GM12878 (cell line): ENCODE data around the gene CERKL. TPM values are rescaled to one million over a fixed set of nuclear protein-coding genes. Genes with fewer than 3 reads are reported as not detected.

Source experiments
- ATAC-seq: fragments of 200-7000 bp; cut with Tn5 transposase; 3 replicates; pipeline ENCODE4 v1.9.1; 2020; ENCODE audit warnings: mild to moderate bottlenecking, moderate library complexity
- BruUV-seq: library from RNA; stranded (reverse); fragments of 400-500 nt; replicated peaks from 2 replicates; lab custom pipeline; 2021; lab: Mats Ljungman, UMichigan
- CTCF ChIA-PET: fragments of 300-600 bp; sonication (Branson Sonifier 250); formaldehyde crosslinking; extraction: SDS; loops from one replicate; lab custom pipeline; 2021; ENCODE audit warnings: inconsistent platforms; lab: Yijun Ruan, JAX
- POLR2A ChIA-PET: fragments of 350-600 bp; formaldehyde crosslinking; extraction: SDS; loops from one replicate; lab custom pipeline; 2021; ENCODE audit warnings: inconsistent platforms; lab: Charles Lee
- RAD21 ChIA-PET: fragments of 300-600 bp; sonication (Branson Sonifier 250); formaldehyde crosslinking; loops from one replicate; lab custom pipeline; 2023; ENCODE audit warnings: antibody characterized with exemption; ENCODE audit not compliant: unreplicated experiment; lab: Charles Lee
- SMC1A ChIA-PET: fragments of 300-600 bp; sonication (Branson Sonifier 250); formaldehyde crosslinking; loops from one replicate; lab custom pipeline; 2023; ENCODE audit not compliant: unreplicated experiment, uncharacterized antibody; lab: Charles Lee
- DNase-seq: peaks from one replicate; pipeline ENCODE4 v3.0.0-alpha.2; 2011; ENCODE audit warnings: low read depth, low spot score
- FAIRE-seq: peaks from 3 replicates; lab custom pipeline; 2011; peaks lifted over from hg19 to GRCh38; lab: Jason Lieb, UNC
- H2AFZ ChIP-seq: 2 replicates; pipeline ENCODE4 v1.6.0; 2011; ENCODE audit warnings: low read depth, low read length, control low read depth; ENCODE audit not compliant: control insufficient read depth
- H3K27ac ChIP-seq: 2 replicates; pipeline ENCODE4 v1.5.1; 2011; ENCODE audit warnings: control low read depth; ENCODE audit not compliant: control insufficient read depth, insufficient read depth
- H3K27me3 ChIP-seq, 2 experiments: replicated peaks in 1 of 2; 2 replicates each; pipeline versions ENCODE4 v1.6.0 to v1.6.1; 2011; ENCODE audit warnings: low read length in 1 of 2; ENCODE audit not compliant: control insufficient read depth in 2 of 2, insufficient read depth in 2 of 2
- H3K36me3 ChIP-seq, 2 experiments: 2 replicates each; pipeline ENCODE4 v1.5.1; 2011; ENCODE audit warnings: low read length in 1 of 2; ENCODE audit not compliant: control insufficient read depth in 2 of 2, insufficient read depth in 2 of 2
- H3K4me1 ChIP-seq: 2 replicates; pipeline ENCODE4 v1.6.1; 2011; ENCODE audit warnings: mild to moderate bottlenecking, low read length, moderate library complexity, mixed read lengths; ENCODE audit not compliant: control insufficient read depth, insufficient read depth
- H3K4me2 ChIP-seq: 2 replicates; pipeline ENCODE4 v1.6.0; 2011; ENCODE audit warnings: control low read depth; ENCODE audit not compliant: control insufficient read depth, insufficient read depth
- H3K4me3 ChIP-seq: fragments of 200-600 bp; sonication (generic); 2 replicates; pipeline ENCODE4 v1.5.1; 2016
- H3K79me2 ChIP-seq: 2 replicates; pipeline ENCODE4 v1.6.0; 2011; ENCODE audit warnings: low read length; ENCODE audit not compliant: control insufficient read depth, insufficient read depth
- H3K9ac ChIP-seq: 2 replicates; pipeline ENCODE4 v1.8.0; 2011; ENCODE audit warnings: low read length, control low read depth, mixed read lengths; ENCODE audit not compliant: control insufficient read depth, insufficient read depth
- H3K9me3 ChIP-seq: replicated peaks from 3 replicates; pipeline ENCODE4 v1.5.1; 2011; ENCODE audit warnings: mild to moderate bottlenecking, low read length; ENCODE audit not compliant: control insufficient read depth, insufficient read depth
- H4K20me1 ChIP-seq: 2 replicates; pipeline ENCODE4 v1.6.0; 2011; ENCODE audit not compliant: control insufficient read depth, insufficient read depth
- BRCA1 ChIP-seq: IDR thresholded peaks from 2 replicates; pipeline ENCODE4 v1.6.1; 2011; ENCODE audit warnings: low read depth, low read length, improper control_type of control experiment
- CHD1 ChIP-seq: IDR thresholded peaks from 2 replicates; pipeline ENCODE4 v1.6.1; 2012; ENCODE audit warnings: low read depth, low read length, improper control_type of control experiment
- DPF2 ChIP-seq: fragments of 450-650 bp; IDR thresholded peaks from 2 replicates; pipeline ENCODE4 v1.6.1; 2017; ENCODE audit warnings: mild to moderate bottlenecking
- HDAC2 ChIP-seq: fragments of 200-600 bp; sonication (generic); IDR thresholded peaks from 2 replicates; pipeline ENCODE4 v1.6.1; 2017
- NFYB ChIP-seq: IDR thresholded peaks from 2 replicates; pipeline ENCODE4 v1.6.1; 2011; ENCODE audit warnings: low read depth, mild to moderate bottlenecking, low read length, improper control_type of control experiment, moderate library complexity; ENCODE audit not compliant: insufficient read depth
- REST ChIP-seq: IDR thresholded peaks from 2 replicates; pipeline ENCODE4 v1.6.1; 2012; ENCODE audit warnings: mild to moderate bottlenecking, low read depth, low read length
- STAT1 ChIP-seq: fragments of 450-650 bp; conservative IDR thresholded peaks from 2 replicates; pipeline ENCODE4 v1.6.1; 2014; ENCODE audit warnings: antibody characterized with exemption, mild to moderate bottlenecking
- SUPT20H ChIP-seq: IDR thresholded peaks from 2 replicates; pipeline ENCODE4 v1.6.1; 2011; ENCODE audit warnings: low read depth, mild to moderate bottlenecking, low read length, moderate library complexity, borderline replicate concordance; ENCODE audit not compliant: control insufficient read depth
- TCF12 ChIP-seq: IDR thresholded peaks from 2 replicates; pipeline ENCODE4 v1.6.1; 2011; ENCODE audit warnings: low read depth, mild to moderate bottlenecking, low read length
- WRNIP1 ChIP-seq: IDR thresholded peaks from 2 replicates; pipeline ENCODE4 v1.6.1; 2011; ENCODE audit warnings: low read depth, low read length, improper control_type of control experiment, borderline replicate concordance
- ZBTB33 ChIP-seq: fragments of 450-650 bp; IDR thresholded peaks from 2 replicates; pipeline ENCODE4 v1.6.1; 2017; ENCODE audit warnings: mild to moderate bottlenecking
- WGBS: methylation state at CpG from one replicate; pipeline ENCODE4 v1.1.6; 2016; ENCODE audit warnings: low lambda C conversion rate; ENCODE audit not compliant: insufficient replicate concordance, insufficient coverage; ENCODE audit errors: missing lambda C conversion rate; 5-methylcytosine and 5-hydroxymethylcytosine counted together
- in situ Hi-C: fragments of 300-500 bp; cut with MboI; formaldehyde crosslinking; loops from 9 replicates; pipeline ENCODE4 v1.14.3; 2018; ENCODE audit warnings: mixed read lengths
- intact Hi-C: fragments of 100-400 bp; cut with micrococcal nuclease; formaldehyde crosslinking; loops from one replicate; pipeline ENCODE4 v1.14.2; 2022; ENCODE audit not compliant: unreplicated experiment
- polyA plus RNA-seq, 11 experiments: library from polyadenylated mRNA; depleted of rRNA in 4 of 11; unstranded in 6 of 11; stranded (reverse) in 5 of 11; fragments of >200 nt; fragmentation: Nextera tagmentation in 4 of 11; fragmentation: Illumina TruSeq in 1 of 11; extraction: Ambion mirVana in 4 of 11; extraction: Trizol in 1 of 11; gene quantifications; 1 replicate in 1 of 11; 2 replicates in 10 of 11; pipeline versions ENCODE4 v1.2.1 to v1.2.3, GENCODE V29; 2011 to 2016; ENCODE audit warnings: inconsistent platforms in 2 of 11, missing spikeins in 2 of 11, low read depth in 1 of 11
- total RNA-seq, 4 experiments: library from RNA; depleted of rRNA in 3 of 4; stranded (reverse); fragments of >200 nt in 3 of 4; fragmentation: Illumina TruSeq in 1 of 4; extraction: Trizol in 1 of 4; gene quantifications; 2 replicates each; pipeline versions ENCODE4 v1.2.1 to v1.2.3, GENCODE V29; 2013 to 2021

CERKL gene
- total and polyA plus RNA-seq, 10 of the 15 experiments (the other 5 are each of a cell fraction or from before 2014, with no cell fraction given): 0.05 to 23.0 (median 6.0) TPM; not detected in 2

GRCh38 chr2:181674461-181674860, 17.6 kb upstream of the CERKL start:
- Histone ChIP-seq H3K27me3 (peaks cover 0 to 11% of the 10 kb centered on the region in 2 experiments; a peak in 2 of 4 replicates), H3K4me2 (no peak overlapping the region), H3K27ac (no peak overlapping the region), H3K4me1 (peaks cover 9% of the 10 kb centered on the region), H3K4me3 (no peak overlapping the region), H3K36me3 (no peaks in the 10 kb centered on the region), H2AFZ (no peak overlapping the region), H3K9me3 (peaks cover 2% of the 10 kb centered on the region; the same call in 2 of the 3 replicates), H3K79me2 (no peaks in the 10 kb centered on the region), H3K9ac (no peak overlapping the region), H4K20me1 (no peaks in the 10 kb centered on the region)
- ChIA-PET RAD21 (no interaction called here), POLR2A (interaction anchor here (0.7 kb wide), 1 partner anchor 207 kb away, joined by 3 read pairs; no protein-coding TSS in a partner anchor), SMC1A (interaction anchor here (0.6 to 2.2 kb wide), 3 partner anchors 12 to 101 kb away, joined by 4 to 6 read pairs (median 6); no protein-coding TSS in a partner anchor), CTCF (interaction anchor here (1.7 kb wide), 1 partner anchor 41 kb away, joined by 7 read pairs; no protein-coding TSS in a partner anchor)
- no peak for ATAC-seq
- DNase-seq: no peak
- no peak for FAIRE-seq
- intact Hi-C loops: no loop called here
- no peak for TF ChIP-seq SUPT20H
- no peak for TF ChIP-seq DPF2
- in situ Hi-C loops: no loop called here
- BruUV-seq: no TSS peak

- Histone ChIP-seq H3K9me3 (no peaks in the 10 kb centered on the region; the same call in 2 of the 3 replicates), H3K27me3 (no peaks in the 10 kb centered on the region; a peak in 1 of 4 replicates), H2AFZ (no peak overlapping the region), H3K4me3 (no peak overlapping the region; the same call in 1 of the 2 replicates), H3K27ac (no peak overlapping the region), H3K79me2 (no peaks in the 10 kb centered on the region), H3K4me1 (peaks cover 9% of the 10 kb centered on the region), H4K20me1 (no peaks in the 10 kb centered on the region), H3K36me3 (no peaks in the 10 kb centered on the region), H3K9ac (no peak overlapping the region), H3K4me2 (no peak overlapping the region)
- DNase-seq (peak; percentile 30), FAIRE-seq (no peak), ATAC-seq (peak; percentile 60)
- intact Hi-C loops (no loop called here), in situ Hi-C loops (no loop called here)
- ChIA-PET CTCF (interaction anchor here (2.3 kb wide), 1 partner anchor 42 kb away, joined by 6 read pairs; no protein-coding TSS in a partner anchor), POLR2A (no interaction called here), SMC1A (interaction anchor here (1.3 to 2.2 kb wide), 2 partner anchors 41 to 100 kb away, joined by 3 to 6 read pairs; no protein-coding TSS in a partner anchor), RAD21 (no interaction called here)
- no TSS peak for BruUV-seq
- WGBS: 0% methylated on average over 2 of the region's 2 CpGs
- TF ChIP-seq TCF12 (no peak), WRNIP1 (no peak), STAT1 (no peak), HDAC2 (no peak), BRCA1 (no peak), ZBTB33 (no peak), REST (no peak), NFYB (no peak), CHD1 (no peak)
Observed at GRCh38 chr2:181673173-181673572, 16.3 kb upstream of the CERKL start.
